GM23248 (cell line): Measurements from ENCODE around the gene SF3B2. TPM values are rescaled to one million over a fixed set of nuclear protein-coding genes. Genes with fewer than 3 reads are reported as not detected.
"Not testable (repeated sequence)": the region's sequence is repeated elsewhere in the genome, so short reads cannot be mapped to it uniquely, and the experiment has no call there.

Experiments
- DNase-seq: peaks from one replicate; pipeline ENCODE4 v3.0.0-alpha.2; 2015
- H2AFZ ChIP-seq: fragments of 200-600 bp; sonication (generic); 2 replicates; pipeline ENCODE4 v1.6.1; 2016; ENCODE audit warnings: antibody characterized with exemption
- H3F3A ChIP-seq: fragments of 200-600 bp; sonication (generic); 2 replicates; pipeline ENCODE4 v1.6.1; 2016; ENCODE audit warnings: mild to moderate bottlenecking, antibody characterized with exemption, mixed run types; ENCODE audit not compliant: insufficient read depth
- H3K27ac ChIP-seq: fragments of 200-600 bp; sonication (generic); 2 replicates; pipeline ENCODE4 v1.5.1; 2016; ENCODE audit warnings: mild to moderate bottlenecking
- H3K27me3 ChIP-seq: fragments of 200-600 bp; sonication (generic); replicated peaks from 2 replicates; pipeline ENCODE4 v1.6.1; 2016; ENCODE audit warnings: mild to moderate bottlenecking; ENCODE audit not compliant: insufficient read depth
- H3K36me3 ChIP-seq: fragments of 200-600 bp; sonication (generic); 2 replicates; pipeline ENCODE4 v1.6.1; 2016; ENCODE audit warnings: low read depth, mild to moderate bottlenecking
- H3K4me1 ChIP-seq: fragments of 200-600 bp; sonication (generic); 2 replicates; pipeline ENCODE4 v1.6.1; 2016; ENCODE audit warnings: mild to moderate bottlenecking; ENCODE audit not compliant: insufficient read depth
- H3K4me2 ChIP-seq: fragments of 200-600 bp; sonication (generic); one replicate; pipeline ENCODE4 v1.6.1; 2016; ENCODE audit warnings: mild to moderate bottlenecking; ENCODE audit not compliant: unreplicated experiment
- H3K4me3 ChIP-seq: fragments of 200-600 bp; sonication (generic); 2 replicates; pipeline ENCODE4 v1.5.1; 2016; ENCODE audit warnings: mild to moderate bottlenecking
- H3K79me2 ChIP-seq: fragments of 200-600 bp; sonication (generic); 2 replicates; pipeline ENCODE4 v1.6.1; 2016; ENCODE audit warnings: mild to moderate bottlenecking; ENCODE audit not compliant: insufficient read depth
- H3K9ac ChIP-seq: fragments of 200-600 bp; sonication (generic); 2 replicates; pipeline ENCODE4 v1.6.1; 2016; ENCODE audit warnings: mild to moderate bottlenecking
- H3K9me2 ChIP-seq: fragments of 200-600 bp; sonication (generic); 2 replicates; pipeline ENCODE4 v1.6.1; 2016; ENCODE audit warnings: mixed run types, mild to moderate bottlenecking, moderate library complexity; ENCODE audit not compliant: insufficient read depth
- H3K9me3 ChIP-seq: fragments of 200-600 bp; sonication (generic); one replicate; pipeline ENCODE4 v1.6.1; 2017; ENCODE audit warnings: low read depth
- H4K20me1 ChIP-seq: fragments of 200-600 bp; sonication (generic); 2 replicates; pipeline ENCODE4 v1.6.0; 2016; ENCODE audit not compliant: insufficient read depth
- EZH2 ChIP-seq: fragments of 200-600 bp; sonication (generic); IDR thresholded peaks from 2 replicates; pipeline ENCODE4 v1.6.1; 2018; ENCODE audit warnings: antibody characterized with exemption, mild to moderate bottlenecking; ENCODE audit not compliant: insufficient read depth, poor library complexity, severe bottlenecking
- EZH2phosphoT487 ChIP-seq: fragments of 200-600 bp; sonication (generic); IDR thresholded peaks from 2 replicates; pipeline ENCODE4 v1.6.1; 2018; ENCODE audit warnings: antibody characterized with exemption, moderate library complexity, mild to moderate bottlenecking, low read depth; ENCODE audit not compliant: insufficient read depth
- WGBS, 2 experiments: methylation state at CpG; one replicate each; pipeline ENCODE4 v1.1.6; 2015 to 2017; ENCODE audit warnings: low lambda C conversion rate in 2 of 2, low coverage in 1 of 2; ENCODE audit errors: missing lambda C conversion rate in 2 of 2; 5-methylcytosine and 5-hydroxymethylcytosine counted together
- in situ Hi-C: fragments of 300-500 bp; cut with MboI; formaldehyde crosslinking; loops from 2 replicates; pipeline ENCODE4 v1.15.0; 2020
- polyA plus RNA-seq: library from polyadenylated mRNA; unstranded; fragments of >200 nt; fragmentation: Nextera tagmentation; extraction: Ambion mirVana; gene quantifications from 2 replicates; pipeline ENCODE4 v1.2.1, GENCODE V29; 2016
- total RNA-seq: library from RNA; depleted of rRNA; stranded (reverse); fragments of >200 nt; shearing (Covaris generic); gene quantifications from 2 replicates; pipeline ENCODE4 v1.2.3, GENCODE V29; 2014

The SF3B2 gene
- total and polyA plus RNA-seq, 2 experiments from 2014 or later: 117 to 152 TPM

DNA sequence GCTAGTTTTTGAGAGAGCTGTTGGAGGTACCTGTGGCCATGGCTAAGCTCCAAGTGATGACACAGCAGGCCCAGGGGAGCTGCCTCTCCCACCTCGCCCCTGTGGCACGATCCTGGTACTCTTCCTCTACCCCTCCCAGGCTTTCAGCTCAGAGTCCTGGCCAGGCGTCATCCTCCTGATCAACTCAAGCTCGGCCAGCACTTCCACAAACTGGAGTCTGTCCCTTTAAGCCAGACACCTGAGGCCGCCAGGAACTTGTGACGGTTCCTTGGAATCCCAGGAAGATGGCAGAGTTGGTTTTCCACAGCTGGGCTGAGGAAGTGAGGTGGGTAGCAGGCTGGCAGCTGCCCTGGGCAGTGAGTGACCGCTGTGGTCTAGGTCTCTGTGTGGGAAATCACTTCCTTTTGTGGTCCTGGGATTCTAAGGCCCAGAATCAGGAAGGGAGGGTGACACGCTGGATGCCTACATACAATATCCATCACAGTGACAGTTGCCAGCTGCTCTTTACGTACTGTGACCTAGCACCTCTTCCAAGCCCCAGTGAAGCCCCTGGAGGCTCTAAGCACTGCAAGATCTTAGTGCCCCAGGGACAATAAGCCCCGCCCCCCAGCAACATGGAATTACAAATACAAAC, 43.6 kb upstream of the SF3B2 start:
- no peak overlapping the region for H3K4me3 ChIP-seq
- H3K79me2 ChIP-seq: peaks cover 14% of the 10 kb centered on the region
- H3K36me3 ChIP-seq: peaks cover 8% of the 10 kb centered on the region
- H3K4me2 ChIP-seq: no peak overlapping the region
- H4K20me1 ChIP-seq: no peaks in the 10 kb centered on the region
- no peaks in the 10 kb centered on the region for H3K9me2 ChIP-seq
- no peak overlapping the region for H3K9ac ChIP-seq
- no peaks in the 10 kb centered on the region for H3K9me3 ChIP-seq
- whole genome bisulfite sequencing, 2 experiments: 63 to 65% methylated on average over 10 of the region's 10 CpGs
- peaks cover 4% of the 10 kb centered on the region for H3K4me1 ChIP-seq
- no peak overlapping the region for H3K27ac ChIP-seq
- DNase-seq: no peak
- no peak overlapping the region for H2AFZ ChIP-seq
- no peaks in the 10 kb centered on the region for H3K27me3 ChIP-seq
- no peaks in the 10 kb centered on the region for H3F3A ChIP-seq
- TF ChIP-seq EZH2: no peak
- no peak for TF ChIP-seq EZH2phosphoT487
- in situ Hi-C loops: no loop called here

DNA sequence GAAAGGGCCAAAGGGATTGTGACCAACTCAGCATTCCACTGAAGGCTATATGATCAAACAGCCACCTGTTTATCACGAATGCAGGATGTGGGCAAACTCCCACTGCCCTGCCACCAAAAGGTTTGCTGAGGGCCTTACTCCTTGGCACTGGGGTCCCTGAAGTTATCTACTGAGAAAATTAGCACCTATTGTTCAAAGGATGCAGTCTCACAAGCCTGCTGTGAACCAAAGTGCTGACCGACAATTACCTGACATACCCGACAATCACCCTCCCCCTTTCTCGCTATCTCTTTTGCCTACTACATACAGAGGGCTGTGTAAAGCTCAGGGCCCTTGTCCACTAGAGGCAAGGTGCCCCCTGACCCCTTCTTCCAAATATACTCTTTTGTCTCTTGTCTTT, 42.1 kb upstream of the SF3B2 start:
- H3K79me2 ChIP-seq, H3F3A ChIP-seq, H3K27me3 ChIP-seq, DNase-seq, H3K9ac ChIP-seq, H3K27ac ChIP-seq, H3K9me3 ChIP-seq, H3K9me2 ChIP-seq, H2AFZ ChIP-seq, H4K20me1 ChIP-seq, H3K4me2 ChIP-seq, in situ Hi-C loops, H3K4me3 ChIP-seq, H3K4me1 ChIP-seq, H3K36me3 ChIP-seq: not testable (repeated sequence)
- 59 to 64% methylated on average over 4 of the region's 4 CpGs for WGBS, 2 experiments

DNA sequence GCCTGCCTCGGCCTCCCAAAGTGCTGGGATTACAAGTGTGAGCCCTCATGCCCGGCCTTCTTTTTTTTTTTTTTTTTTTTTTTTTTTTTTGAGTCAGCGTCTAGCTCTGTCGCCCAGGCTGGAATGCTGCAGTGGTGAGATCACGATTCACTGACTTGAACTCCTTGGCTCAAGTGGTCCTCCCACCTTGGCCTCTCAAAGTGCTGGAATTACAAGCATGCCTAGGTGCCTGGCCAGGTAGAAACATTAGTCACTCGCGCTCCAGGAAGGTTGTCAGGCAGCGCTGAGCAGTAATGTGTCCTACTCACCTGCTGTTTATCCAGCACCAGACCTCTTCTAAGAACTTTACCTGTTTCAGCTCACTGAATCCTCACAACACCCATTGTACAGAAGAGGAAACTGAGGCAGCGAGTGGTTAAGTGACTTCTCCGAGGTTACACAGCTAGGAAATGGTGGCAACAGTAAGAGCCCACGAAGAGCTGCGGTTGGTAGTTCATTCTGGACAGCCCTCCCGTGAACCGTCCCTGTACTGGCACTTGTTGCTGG, 40.9 kb upstream of the SF3B2 start:
- no peak overlapping the region for H3K9ac ChIP-seq
- H4K20me1 ChIP-seq: no peaks in the 10 kb centered on the region
- no peaks in the 10 kb centered on the region for H3K36me3 ChIP-seq
- H2AFZ ChIP-seq: peak overlapping the region; percentile 58
- H3K4me3 ChIP-seq: no peak overlapping the region; the same call in 1 of the 2 replicates
- H3K9me3 ChIP-seq: no peaks in the 10 kb centered on the region
- no peaks in the 10 kb centered on the region for H3K79me2 ChIP-seq
- in situ Hi-C loops: no loop called here
- TF ChIP-seq EZH2phosphoT487 (no peak), EZH2 (no peak)
- H3K4me1 ChIP-seq: peaks cover 23% of the 10 kb centered on the region
- WGBS, 2 experiments: 40 to 52% methylated on average over 10 to 14 of the region's 14 CpGs
- H3F3A ChIP-seq: no peaks in the 10 kb centered on the region
- DNase-seq: peak; percentile 84
- no peak overlapping the region for H3K4me2 ChIP-seq
- no peak overlapping the region for H3K27ac ChIP-seq
- H3K9me2 ChIP-seq: no peaks in the 10 kb centered on the region
- H3K27me3 ChIP-seq: no peaks in the 10 kb centered on the region

DNA sequence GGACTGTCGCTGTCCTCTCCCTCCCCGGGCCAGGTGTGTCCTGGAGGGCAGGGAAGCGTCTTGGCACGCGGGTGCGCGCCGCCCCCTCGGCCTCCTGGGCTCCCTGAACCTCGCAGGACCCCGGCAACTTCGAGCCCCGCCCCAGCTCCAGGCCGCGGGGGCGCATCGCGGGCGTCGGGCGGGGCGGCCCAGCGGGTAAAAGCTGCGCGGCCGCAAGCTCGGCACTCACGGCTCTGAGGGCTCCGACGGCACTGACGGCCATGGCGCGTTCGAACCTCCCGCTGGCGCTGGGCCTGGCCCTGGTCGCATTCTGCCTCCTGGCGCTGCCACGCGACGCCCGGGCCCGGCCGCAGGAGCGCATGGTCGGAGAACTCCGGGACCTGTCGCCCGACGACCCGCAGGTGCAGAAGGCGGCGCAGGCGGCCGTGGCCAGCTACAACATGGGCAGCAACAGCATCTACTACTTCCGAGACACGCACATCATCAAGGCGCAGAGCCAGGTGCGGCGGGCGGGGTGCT, 40.3 kb upstream of the SF3B2 start, which contains the start of gene CST6:
Gene CST6, plus strand, starts transcription at position 224 of the 519 bp plus-strand sequence. Its CDS starts 37 bp downstream, at position 261.
- H2AFZ ChIP-seq: peak within 1 kb of the TSS; percentile 58
- no peaks in the 10 kb centered on the region for H4K20me1 ChIP-seq
- H3K9ac ChIP-seq: no peak within 1 kb of the TSS
- no peaks in the 10 kb centered on the region for H3F3A ChIP-seq
- no peak within 1 kb of the TSS for H3K27ac ChIP-seq
- DNase-seq: no peak
- no peaks in the 10 kb centered on the region for H3K9me2 ChIP-seq
- no peak for TF ChIP-seq EZH2phosphoT487
- 16 to 25% methylated on average over 24 to 39 of the region's 61 CpGs for WGBS, 2 experiments
- in situ Hi-C loops: no loop called here
- no peaks in the 10 kb centered on the region for H3K79me2 ChIP-seq
- peaks cover 27% of the 10 kb centered on the region for H3K4me1 ChIP-seq
- H3K9me3 ChIP-seq: no peaks in the 10 kb centered on the region
- no peaks in the 10 kb centered on the region for H3K27me3 ChIP-seq
- no peak within 1 kb of the TSS for H3K4me2 ChIP-seq
- no peaks in the 10 kb centered on the region for H3K36me3 ChIP-seq
- no peak within 1 kb of the TSS; the same call in 1 of the 2 replicates for H3K4me3 ChIP-seq
